HG03097 (cell line): ENCODE measurements around the gene FILIP1.
"Not testable (repeated sequence)": the region's sequence is repeated elsewhere in the genome, so short reads cannot be mapped to it uniquely, and the experiment has no call there.

ENCODE experiments used
- ATAC-seq: cut with Tn5 transposase; IDR thresholded peaks from one replicate; pipeline ENCODE4 v1.9.1; 2021; ENCODE audit not compliant: unreplicated experiment, low FRiP score

FILIP1 gene

GRCh38 chr6:75458895-75459294 lies 34.7 kb downstream of the FILIP1 start:
- ATAC-seq = no peak

GRCh38 chr6:75450903-75451302 lies 42.7 kb downstream of the FILIP1 start:
- ATAC-seq = no peak

- ATAC-seq = no peak
These were observed 43.9 kb downstream of the FILIP1 start for GRCh38 chr6:75449630-75450206.

GRCh38 chr6:75446241-75446880 lies 47.2 kb downstream of the FILIP1 start:
- peak; percentile 76 for ATAC-seq

GRCh38 chr6:75445738-75446137 lies 47.9 kb downstream of the FILIP1 start:
- ATAC-seq = no peak

GRCh38 chr6:75444899-75445298 lies 48.7 kb downstream of the FILIP1 start:
- ATAC-seq = no peak

- not testable (repeated sequence) for ATAC-seq
These were observed 51.7 kb downstream of the FILIP1 start for GRCh38 chr6:75441883-75442282.

GRCh38 chr6:75441479-75441878 lies 52.1 kb downstream of the FILIP1 start:
- ATAC-seq = not testable (repeated sequence)

GRCh38 chr6:75438442-75439116 lies 55.0 kb downstream of the FILIP1 start:
- ATAC-seq = no peak

GRCh38 chr6:75438013-75438431 lies 55.6 kb downstream of the FILIP1 start:
- ATAC-seq = no peak

GRCh38 chr6:75437421-75437891 lies 56.1 kb downstream of the FILIP1 start:
- no peak for ATAC-seq

- no peak for ATAC-seq
These were observed 56.7 kb downstream of the FILIP1 start for GRCh38 chr6:75436869-75437268.

GRCh38 chr6:75432809-75433208 lies 60.8 kb downstream of the FILIP1 start:
- ATAC-seq = not testable (repeated sequence)

GRCh38 chr6:75431379-75431778 lies 62.2 kb downstream of the FILIP1 start:
- no peak for ATAC-seq

- ATAC-seq = no peak
These were observed 62.8 kb downstream of the FILIP1 start for GRCh38 chr6:75430631-75431325.

GRCh38 chr6:75429061-75429703 lies 64.4 kb downstream of the FILIP1 start:
- ATAC-seq = no peak

GRCh38 chr6:75428204-75428603 lies 65.4 kb downstream of the FILIP1 start:
- no peak for ATAC-seq

- ATAC-seq = no peak
These were observed 66.3 kb downstream of the FILIP1 start for GRCh38 chr6:75427329-75427728.

- no peak for ATAC-seq
These were observed 68.7 kb downstream of the FILIP1 start for GRCh38 chr6:75424618-75425548.

GRCh38 chr6:75423386-75423785 lies 70.2 kb downstream of the FILIP1 start:
- no peak for ATAC-seq
